HTR-8/SVneo (cell line): Measurements from ENCODE around the gene HSD17B2.

ENCODE experiments used
- DNase-seq: peaks from one replicate; pipeline ENCODE4 v3.0.0; 2011; ENCODE audit warnings: low spot score, mixed read lengths; ENCODE audit not compliant: insufficient read length
- FAIRE-seq: peaks from 2 replicates; lab custom pipeline; 2011; peaks lifted over from hg19 to GRCh38; lab: Jason Lieb, UNC

The HSD17B2 gene

GRCh38 chr16:82046541-82046940, 11.5 kb downstream of the HSD17B2 start:
- no peak for DNase-seq
- FAIRE-seq = no peak

- DNase-seq (no peak), FAIRE-seq (no peak)
Measured at GRCh38 chr16:82046941-82047340, 11.9 kb downstream of the HSD17B2 start.

GRCh38 chr16:82047374-82047773, 12.3 kb downstream of the HSD17B2 start:
- FAIRE-seq = no peak

GRCh38 chr16:82047787-82048186, 12.7 kb downstream of the HSD17B2 start:
- DNase-seq (no peak), FAIRE-seq (no peak)

More at GRCh38 chr16:82047374-82047773, 12.3 kb downstream of the HSD17B2 start:
- DNase-seq = no peak

GRCh38 chr16:82049484-82049883, 14.4 kb downstream of the HSD17B2 start:
- FAIRE-seq = no peak
- DNase-seq = no peak

GRCh38 chr16:82050506-82050905, 15.5 kb downstream of the HSD17B2 start:
- FAIRE-seq (no peak), DNase-seq (no peak)

- FAIRE-seq (no peak), DNase-seq (no peak)
Measured at GRCh38 chr16:82050909-82051357, 15.9 kb downstream of the HSD17B2 start.

GRCh38 chr16:82051656-82052055, 16.6 kb downstream of the HSD17B2 start:
- no peak for FAIRE-seq

GRCh38 chr16:82055117-82055516, 20.1 kb downstream of the HSD17B2 start:
- DNase-seq (no peak), FAIRE-seq (no peak)

More at GRCh38 chr16:82051656-82052055, 16.6 kb downstream of the HSD17B2 start:
- no peak for DNase-seq

- DNase-seq (no peak), FAIRE-seq (no peak)
Measured at GRCh38 chr16:82055728-82056549, 20.9 kb downstream of the HSD17B2 start.

GRCh38 chr16:82056550-82056896, 21.5 kb downstream of the HSD17B2 start:
- DNase-seq = no peak
- FAIRE-seq = no peak

- DNase-seq = no peak
Measured at GRCh38 chr16:82059161-82059982, 24.3 kb downstream of the HSD17B2 start.

GRCh38 chr16:82059983-82060421, 24.9 kb downstream of the HSD17B2 start:
- FAIRE-seq (no peak), DNase-seq (no peak)

More at GRCh38 chr16:82059161-82059982, 24.3 kb downstream of the HSD17B2 start:
- FAIRE-seq = no peak

GRCh38 chr16:82061861-82062525, 26.9 kb downstream of the HSD17B2 start:
- FAIRE-seq = peak; percentile 71
- DNase-seq = peak; percentile 55

- DNase-seq (no peak), FAIRE-seq (no peak)
Measured at GRCh38 chr16:82062645-82063058, 27.6 kb downstream of the HSD17B2 start.

- no peak for FAIRE-seq
- DNase-seq = no peak
Measured at GRCh38 chr16:82063456-82064082, 28.5 kb downstream of the HSD17B2 start.

- DNase-seq (no peak), FAIRE-seq (no peak)
Measured at GRCh38 chr16:82067042-82067803, 32.2 kb downstream of the HSD17B2 start.

GRCh38 chr16:82067804-82068325, 32.8 kb downstream of the HSD17B2 start:
- no peak for FAIRE-seq
- DNase-seq = no peak
